ENCODE data around the gene THUMPD3.

GRCh38 chr3:9346141-9346540 lies 16.7 kb upstream of the THUMPD3 start:
- TF ChIP-seq, protein P1, sequence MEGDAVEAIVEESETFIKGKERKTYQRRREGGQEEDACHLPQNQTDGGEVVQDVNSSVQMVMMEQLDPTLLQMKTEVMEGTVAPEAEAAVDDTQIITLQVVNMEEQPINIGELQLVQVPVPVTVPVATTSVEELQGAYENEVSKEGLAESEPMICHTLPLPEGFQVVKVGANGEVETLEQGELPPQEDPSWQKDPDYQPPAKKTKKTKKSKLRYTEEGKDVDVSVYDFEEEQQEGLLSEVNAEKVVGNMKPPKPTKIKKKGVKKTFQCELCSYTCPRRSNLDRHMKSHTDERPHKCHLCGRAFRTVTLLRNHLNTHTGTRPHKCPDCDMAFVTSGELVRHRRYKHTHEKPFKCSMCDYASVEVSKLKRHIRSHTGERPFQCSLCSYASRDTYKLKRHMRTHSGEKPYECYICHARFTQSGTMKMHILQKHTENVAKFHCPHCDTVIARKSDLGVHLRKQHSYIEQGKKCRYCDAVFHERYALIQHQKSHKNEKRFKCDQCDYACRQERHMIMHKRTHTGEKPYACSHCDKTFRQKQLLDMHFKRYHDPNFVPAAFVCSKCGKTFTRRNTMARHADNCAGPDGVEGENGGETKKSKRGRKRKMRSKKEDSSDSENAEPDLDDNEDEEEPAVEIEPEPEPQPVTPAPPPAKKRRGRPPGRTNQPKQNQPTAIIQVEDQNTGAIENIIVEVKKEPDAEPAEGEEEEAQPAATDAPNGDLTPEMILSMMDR (IDR thresholded peaks at IDR 0.05; ENCODE audit: low read depth, low read length, poor library complexity, severe bottlenecking) = no peak
- no peak for TF ChIP-seq EZH2phosphoT487 (IDR thresholded peaks at IDR 0.05; ENCODE audit: borderline replicate concordance, low read length)

All from DOHH2 (cell line).